Kidney epithelial cell (primary cell): ENCODE results near the gene POLG. TPM values are rescaled to one million over a fixed set of nuclear protein-coding genes. Genes with fewer than 3 reads are reported as not detected.

Experiments
- DNase-seq: peaks from one replicate; pipeline ENCODE4 v3.0.0-alpha.2; 2010; ENCODE audit warnings: low read depth
- H3K27me3 ChIP-seq: 2 replicates; pipeline ENCODE4 v1.6.0; 2011; ENCODE audit warnings: low read length; ENCODE audit not compliant: control insufficient read depth, insufficient read depth
- H3K36me3 ChIP-seq: 2 replicates; pipeline ENCODE4 v1.5.1; 2011; ENCODE audit warnings: low read length; ENCODE audit not compliant: control insufficient read depth, insufficient read depth
- H3K4me3 ChIP-seq: 2 replicates; pipeline ENCODE4 v1.5.1; 2011; ENCODE audit warnings: low read depth, mild to moderate bottlenecking, control low read depth, low read length
- CTCF ChIP-seq: IDR thresholded peaks from 2 replicates; pipeline ENCODE4 v1.5.1; 2011; ENCODE audit warnings: mild to moderate bottlenecking, moderate library complexity, low read length, control low read depth, inconsistent platforms; ENCODE audit not compliant: insufficient read depth, poor library complexity, severe bottlenecking
- total RNA-seq: library from RNA; depleted of rRNA; stranded (reverse); fragments of >200 nt; gene quantifications from 2 replicates; pipeline ENCODE4 v1.2.3, GENCODE V29; 2015

Gene POLG
- total RNA-seq, 1 donor from 2014 or later = 59.1 TPM

GRCh38 chr15:89308236-89308635 lies 26.4 kb downstream of the POLG start:
- DNase-seq = no peak
- no peak overlapping the region for H3K4me3 ChIP-seq
- no peaks in the 10 kb centered on the region for H3K36me3 ChIP-seq
- H3K27me3 ChIP-seq = no peaks in the 10 kb centered on the region
- TF ChIP-seq CTCF = no peak

- no peaks in the 10 kb centered on the region for H3K27me3 ChIP-seq
- no peak overlapping the region for H3K4me3 ChIP-seq
- TF ChIP-seq CTCF = no peak
- no peaks in the 10 kb centered on the region for H3K36me3 ChIP-seq
- DNase-seq = no peak
These were observed 26.8 kb downstream of the POLG start for GRCh38 chr15:89307791-89308190.

DNA sequence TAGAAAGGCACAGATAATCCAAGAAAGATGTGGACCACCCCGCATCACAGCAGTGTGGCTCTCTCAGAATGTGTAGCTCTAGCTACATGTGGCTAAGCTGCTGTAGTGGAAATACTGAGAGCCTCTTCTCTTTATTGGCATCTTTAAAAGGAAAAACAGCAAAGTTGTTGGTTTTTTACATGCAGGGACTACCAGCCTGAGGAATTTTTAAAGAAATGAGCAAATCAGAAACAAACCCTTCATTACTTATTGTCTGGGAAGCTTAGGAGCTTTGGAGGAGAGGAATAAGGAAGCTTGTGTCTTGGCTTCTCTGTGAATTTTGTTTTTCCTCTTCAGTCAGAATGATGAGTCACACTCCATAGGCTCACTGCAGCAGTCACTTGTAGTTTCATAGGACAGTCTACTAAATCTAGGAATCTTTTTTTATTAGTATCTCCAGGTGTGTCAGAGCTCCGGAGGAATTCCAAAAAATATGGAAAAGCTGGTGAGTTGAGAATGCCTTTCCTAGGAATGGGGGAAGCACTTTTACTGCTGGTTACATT lies 27.5 kb downstream of the POLG start:
- TF ChIP-seq CTCF = no peak
- no peak overlapping the region for H3K4me3 ChIP-seq
- H3K36me3 ChIP-seq = no peaks in the 10 kb centered on the region
- no peak for DNase-seq
- H3K27me3 ChIP-seq = no peaks in the 10 kb centered on the region

DNA sequence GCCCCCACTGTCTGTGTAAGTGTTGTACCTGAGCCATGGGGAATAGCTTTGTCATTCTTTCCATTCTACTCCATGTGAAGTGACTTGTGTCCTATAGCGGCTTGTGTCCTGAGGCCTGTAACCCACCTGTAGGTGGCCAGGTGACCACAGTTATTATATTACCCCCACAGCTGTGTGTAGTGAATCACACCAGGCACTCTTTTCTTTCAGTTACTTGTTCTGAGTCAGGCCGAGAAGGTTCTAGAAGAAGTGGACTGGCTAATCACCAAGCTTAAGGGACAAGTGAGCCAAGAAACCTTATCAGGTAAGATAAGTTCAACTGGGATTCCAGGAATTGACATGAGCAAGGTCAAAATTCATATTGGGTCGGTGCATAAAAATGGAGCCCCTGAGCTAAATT lies 29.2 kb downstream of the POLG start:
- TF ChIP-seq CTCF = no peak
- H3K36me3 ChIP-seq = no peaks in the 10 kb centered on the region
- DNase-seq = no peak

GRCh38 chr15:89303986-89304385 lies 30.6 kb downstream of the POLG start:
- DNase-seq = no peak
- Histone ChIP-seq H3K36me3 (no peaks in the 10 kb centered on the region), H3K27me3 (no peaks in the 10 kb centered on the region), H3K4me3 (no peak overlapping the region)
- TF ChIP-seq CTCF = no peak

More for the DNA sequence above, 29.2 kb downstream of the POLG start:
- no peak overlapping the region for H3K4me3 ChIP-seq
- H3K27me3 ChIP-seq = no peaks in the 10 kb centered on the region
